Trophoblast cell (in vitro differentiated cells and primary cell): ENCODE data around the gene ACSL1.

ENCODE experiments used
- DNase-seq, 2 donors: peaks; one replicate each; pipeline ENCODE4 v3.0.0-alpha.2; 2016
- H2AFZ ChIP-seq: 2 replicates; pipeline ENCODE4 v1.6.1; 2013; ENCODE audit warnings: low read length, moderate library complexity, mild to moderate bottlenecking; ENCODE audit not compliant: insufficient read depth, poor library complexity
- H2AK5ac ChIP-seq: 2 replicates; pipeline ENCODE4 v1.6.1; 2013; ENCODE audit warnings: mild to moderate bottlenecking, low read length
- H2BK120ac ChIP-seq: 2 replicates; pipeline ENCODE4 v1.6.1; 2013; ENCODE audit warnings: low read length, mild to moderate bottlenecking, moderate library complexity; ENCODE audit not compliant: insufficient read depth, poor library complexity
- H2BK12ac ChIP-seq: 2 replicates; pipeline ENCODE4 v1.6.1; 2013; ENCODE audit warnings: mild to moderate bottlenecking, low read length, moderate library complexity
- H2BK5ac ChIP-seq: 2 replicates; pipeline ENCODE4 v1.6.1; 2013; ENCODE audit warnings: low read length, low read depth, moderate library complexity, mild to moderate bottlenecking; ENCODE audit not compliant: poor library complexity
- H3K14ac ChIP-seq: 2 replicates; pipeline ENCODE4 v1.6.1; 2013; ENCODE audit warnings: mild to moderate bottlenecking, low read length
- H3K18ac ChIP-seq: 2 replicates; pipeline ENCODE4 v1.6.1; 2013; ENCODE audit warnings: mild to moderate bottlenecking, low read length
- H3K23ac ChIP-seq: 2 replicates; pipeline ENCODE4 v1.6.1; 2013; ENCODE audit warnings: low read length
- H3K27ac ChIP-seq: 2 replicates; pipeline ENCODE4 v1.5.1; 2013; ENCODE audit warnings: low read depth, mild to moderate bottlenecking, inconsistent platforms, low read length, moderate library complexity
- H3K27me3 ChIP-seq: 2 replicates; pipeline ENCODE4 v1.6.1; 2013; ENCODE audit warnings: inconsistent platforms, mild to moderate bottlenecking, low read length, moderate library complexity; ENCODE audit not compliant: insufficient read depth
- H3K36me3 ChIP-seq, 2 experiments: 1 replicate in 1 of 2; 2 replicates in 1 of 2; pipeline ENCODE4 v1.6.1; 2013; ENCODE audit warnings: low read length in 2 of 2, mild to moderate bottlenecking in 2 of 2, moderate library complexity in 1 of 2; ENCODE audit not compliant: insufficient read depth in 2 of 2, control insufficient read depth in 1 of 2
- H3K4ac ChIP-seq: 2 replicates; pipeline ENCODE4 v1.6.1; 2013; ENCODE audit warnings: low read depth, mild to moderate bottlenecking, low read length, moderate library complexity
- H3K4me1 ChIP-seq, 2 experiments: 1 replicate in 1 of 2; 2 replicates in 1 of 2; pipeline ENCODE4 v1.6.1; 2013; ENCODE audit warnings: low read length in 2 of 2, mild to moderate bottlenecking in 2 of 2, moderate library complexity in 1 of 2; ENCODE audit not compliant: insufficient read depth in 2 of 2, control insufficient read depth in 1 of 2
- H3K4me2 ChIP-seq: 2 replicates; pipeline ENCODE4 v1.6.1; 2013; ENCODE audit warnings: inconsistent platforms, mild to moderate bottlenecking, low read length, moderate library complexity
- H3K4me3 ChIP-seq: 2 replicates; pipeline ENCODE4 v1.5.1; 2013; ENCODE audit warnings: mild to moderate bottlenecking, low read depth, low read length, inconsistent platforms
- H3K79me1 ChIP-seq: one replicate; pipeline ENCODE4 v1.6.1; 2013; ENCODE audit warnings: low read length
- H3K79me2 ChIP-seq: 2 replicates; pipeline ENCODE4 v1.6.1; 2013; ENCODE audit warnings: low read length, mild to moderate bottlenecking; ENCODE audit not compliant: control insufficient read depth, insufficient read depth, poor library complexity
- H3K9ac ChIP-seq: 2 replicates; pipeline ENCODE4 v1.6.1; 2013; ENCODE audit warnings: mild to moderate bottlenecking, low read length
- H3K9me3 ChIP-seq: 2 replicates; pipeline ENCODE4 v1.6.1; 2013; ENCODE audit warnings: low read depth, mild to moderate bottlenecking, control low read depth, inconsistent platforms, low read length; ENCODE audit not compliant: insufficient read depth
- H4K12ac ChIP-seq: 2 replicates; pipeline ENCODE4 v1.6.1; 2013; ENCODE audit warnings: low read depth, mild to moderate bottlenecking, low read length, moderate library complexity
- H4K8ac ChIP-seq: 2 replicates; pipeline ENCODE4 v1.6.1; 2013; ENCODE audit warnings: low read depth, mild to moderate bottlenecking, low read length, moderate library complexity
- H4K91ac ChIP-seq: one replicate; pipeline ENCODE4 v1.6.1; 2013; ENCODE audit warnings: low read depth, mild to moderate bottlenecking, low read length, moderate library complexity
- WGBS: extraction: QIAGEN DNeasy Blood & Tissue Kit; methylation state at CpG from one replicate; pipeline ENCODE4 v1.1.7; 2013; ENCODE audit warnings: missing lambda C conversion rate; ENCODE audit not compliant: insufficient read length, insufficient coverage; ENCODE audit errors: extremely low coverage; 5-methylcytosine and 5-hydroxymethylcytosine counted together

ACSL1 gene

GRCh38 chr4:184751585-184751956 lies 74.2 kb downstream of the ACSL1 start:
- Histone ChIP-seq H2BK120ac (no peak overlapping the region), H3K79me1 (peaks cover 22% of the 10 kb centered on the region), H3K9me3 (no peaks in the 10 kb centered on the region), H3K4me1 (peaks cover 35 to 41% of the 10 kb centered on the region in 2 experiments), H2AFZ (no peak overlapping the region), H2BK12ac (no peak overlapping the region), H3K14ac (no peak overlapping the region), H4K8ac (no peak overlapping the region), H3K4ac (no peak overlapping the region), H3K4me2 (no peak overlapping the region), H3K79me2 (peaks cover 5% of the 10 kb centered on the region), H3K27me3 (no peaks in the 10 kb centered on the region), H3K18ac (no peak overlapping the region), H3K4me3 (no peak overlapping the region), H2AK5ac (no peak overlapping the region), H3K27ac (peak overlapping the region; percentile 11), H4K12ac (no peak overlapping the region), H3K23ac (no peak overlapping the region), H2BK5ac (no peak overlapping the region), H3K36me3 (no peaks in the 10 kb centered on the region), H4K91ac (no peak overlapping the region), H3K9ac (no peak overlapping the region)
- WGBS = no CpG with 5 or more reads among the region's 6 CpGs
- no peak for DNase-seq

GRCh38 chr4:184750926-184751584 lies 74.7 kb downstream of the ACSL1 start:
- no peak overlapping the region for H4K8ac ChIP-seq
- peak overlapping the region; percentile 11 for H3K27ac ChIP-seq
- WGBS = no CpG with 5 or more reads among the region's 8 CpGs
- peak overlapping the region; percentile 11 for H2BK5ac ChIP-seq
- no peak overlapping the region for H3K9ac ChIP-seq
- peak overlapping the region; percentile 20 for H2AK5ac ChIP-seq
- no peak overlapping the region for H3K4ac ChIP-seq
- no peak overlapping the region for H2BK12ac ChIP-seq
- no peak overlapping the region for H3K4me3 ChIP-seq
- peaks cover 22% of the 10 kb centered on the region for H3K79me1 ChIP-seq
- peak overlapping the region; percentile 27 for H4K91ac ChIP-seq
- peaks cover 5% of the 10 kb centered on the region for H3K79me2 ChIP-seq
- peaks cover 32 to 38% of the 10 kb centered on the region in 2 experiments for H3K4me1 ChIP-seq
- no peak for DNase-seq
- H3K4me2 ChIP-seq = no peak overlapping the region
- no peak overlapping the region for H2BK120ac ChIP-seq
- H3K36me3 ChIP-seq = no peaks in the 10 kb centered on the region
- no peaks in the 10 kb centered on the region for H3K9me3 ChIP-seq
- no peak overlapping the region for H3K18ac ChIP-seq
- H2AFZ ChIP-seq = no peak overlapping the region
- no peaks in the 10 kb centered on the region for H3K27me3 ChIP-seq
- no peak overlapping the region for H3K14ac ChIP-seq
- H3K23ac ChIP-seq = no peak overlapping the region
- no peak overlapping the region for H4K12ac ChIP-seq

GRCh38 chr4:184748251-184748652 lies 77.5 kb downstream of the ACSL1 start:
- peaks cover 2% of the 10 kb centered on the region for H3K9me3 ChIP-seq
- H3K4me2 ChIP-seq = peak overlapping the region; percentile 17
- peaks cover 29 to 38% of the 10 kb centered on the region in 2 experiments for H3K4me1 ChIP-seq
- H2BK120ac ChIP-seq = peak overlapping the region; percentile 86
- peak overlapping the region; percentile 24 for H3K4ac ChIP-seq
- H4K91ac ChIP-seq = peak overlapping the region; percentile 87
- peak; percentile 94 to 96 for DNase-seq
- peak overlapping the region; percentile 53 for H3K14ac ChIP-seq
- no peak overlapping the region for H3K4me3 ChIP-seq
- H3K36me3 ChIP-seq = no peaks in the 10 kb centered on the region
- WGBS = no CpG with 5 or more reads among the region's 8 CpGs
- H2AK5ac ChIP-seq = peak overlapping the region; percentile 37
- no peak overlapping the region for H3K23ac ChIP-seq
- H3K79me1 ChIP-seq = peaks cover 22% of the 10 kb centered on the region
- H3K18ac ChIP-seq = peak overlapping the region; percentile 60
- H2AFZ ChIP-seq = no peak overlapping the region
- peak overlapping the region; percentile 51 for H4K8ac ChIP-seq
- H3K27ac ChIP-seq = peak overlapping the region; percentile 83
- H2BK12ac ChIP-seq = peak overlapping the region; percentile 59
- H3K27me3 ChIP-seq = no peaks in the 10 kb centered on the region
- no peak overlapping the region for H4K12ac ChIP-seq
- no peak overlapping the region for H3K9ac ChIP-seq
- H2BK5ac ChIP-seq = peak overlapping the region; percentile 71
- peaks cover 5% of the 10 kb centered on the region for H3K79me2 ChIP-seq

- no peak overlapping the region for H3K9ac ChIP-seq
- peak overlapping the region; percentile 54 for H2BK5ac ChIP-seq
- H3K27me3 ChIP-seq = no peaks in the 10 kb centered on the region
- peaks cover 29 to 36% of the 10 kb centered on the region in 2 experiments for H3K4me1 ChIP-seq
- no CpG with 5 or more reads among the region's 4 CpGs for whole genome bisulfite sequencing
- peak overlapping the region; percentile 9 for H4K12ac ChIP-seq
- peak overlapping the region; percentile 55 for H2AK5ac ChIP-seq
- peak; percentile 54 to 76 for DNase-seq
- peak overlapping the region; percentile 22 for H3K4ac ChIP-seq
- H2AFZ ChIP-seq = peak overlapping the region; percentile 17
- H3K4me3 ChIP-seq = no peak overlapping the region
- H3K18ac ChIP-seq = peak overlapping the region; percentile 8
- peaks cover 22% of the 10 kb centered on the region for H3K79me1 ChIP-seq
- peak overlapping the region; percentile 87 for H4K91ac ChIP-seq
- H3K27ac ChIP-seq = peak overlapping the region; percentile 83
- H4K8ac ChIP-seq = peak overlapping the region; percentile 24
- H3K79me2 ChIP-seq = peaks cover 5% of the 10 kb centered on the region
- H2BK120ac ChIP-seq = peak overlapping the region; percentile 65
- no peak overlapping the region for H3K23ac ChIP-seq
- H3K9me3 ChIP-seq = peaks cover 2% of the 10 kb centered on the region
- peak overlapping the region; percentile 82 for H2BK12ac ChIP-seq
- peak overlapping the region; percentile 16 for H3K14ac ChIP-seq
- no peaks in the 10 kb centered on the region for H3K36me3 ChIP-seq
- no peak overlapping the region for H3K4me2 ChIP-seq
Observed at GRCh38 chr4:184747034-184747830, 78.5 kb downstream of the ACSL1 start.
